NCI-H2029 treated with DMSO at 0.1 percent for 48 hours (cell line): Measurements from ENCODE around the gene ARHGEF18.
A peak's percentile ranks its signal among the peaks of the same experiment; 100 is the strongest.

Source experiments
- DNase-seq: peaks from one replicate; lab custom pipeline; 2025; lab: John Stamatoyannopoulos, UW

The ARHGEF18 gene

GRCh38 chr19:7383284-7383683, 34.5 kb downstream of the ARHGEF18 start:
- DNase-seq: no peak

GRCh38 chr19:7385062-7385461, 36.3 kb downstream of the ARHGEF18 start:
- DNase-seq: no peak

GRCh38 chr19:7386308-7386707, 37.6 kb downstream of the ARHGEF18 start:
- DNase-seq: no peak

GRCh38 chr19:7386769-7387168, 38.0 kb downstream of the ARHGEF18 start:
- no peak for DNase-seq

GRCh38 chr19:7391218-7391670, 42.5 kb downstream of the ARHGEF18 start:
- no peak for DNase-seq

GRCh38 chr19:7393459-7393858, 44.7 kb downstream of the ARHGEF18 start:
- DNase-seq: no peak

GRCh38 chr19:7393939-7394730, 45.4 kb downstream of the ARHGEF18 start:
- no peak for DNase-seq

GRCh38 chr19:7394731-7395359, 46.1 kb downstream of the ARHGEF18 start:
- DNase-seq: peak; percentile 39

GRCh38 chr19:7395360-7396066, 46.8 kb downstream of the ARHGEF18 start:
- DNase-seq: no peak

- no peak for DNase-seq
Observed at GRCh38 chr19:7397687-7398086, 49.0 kb downstream of the ARHGEF18 start.
